ENCODE measurements around the gene ERG.

DNA sequence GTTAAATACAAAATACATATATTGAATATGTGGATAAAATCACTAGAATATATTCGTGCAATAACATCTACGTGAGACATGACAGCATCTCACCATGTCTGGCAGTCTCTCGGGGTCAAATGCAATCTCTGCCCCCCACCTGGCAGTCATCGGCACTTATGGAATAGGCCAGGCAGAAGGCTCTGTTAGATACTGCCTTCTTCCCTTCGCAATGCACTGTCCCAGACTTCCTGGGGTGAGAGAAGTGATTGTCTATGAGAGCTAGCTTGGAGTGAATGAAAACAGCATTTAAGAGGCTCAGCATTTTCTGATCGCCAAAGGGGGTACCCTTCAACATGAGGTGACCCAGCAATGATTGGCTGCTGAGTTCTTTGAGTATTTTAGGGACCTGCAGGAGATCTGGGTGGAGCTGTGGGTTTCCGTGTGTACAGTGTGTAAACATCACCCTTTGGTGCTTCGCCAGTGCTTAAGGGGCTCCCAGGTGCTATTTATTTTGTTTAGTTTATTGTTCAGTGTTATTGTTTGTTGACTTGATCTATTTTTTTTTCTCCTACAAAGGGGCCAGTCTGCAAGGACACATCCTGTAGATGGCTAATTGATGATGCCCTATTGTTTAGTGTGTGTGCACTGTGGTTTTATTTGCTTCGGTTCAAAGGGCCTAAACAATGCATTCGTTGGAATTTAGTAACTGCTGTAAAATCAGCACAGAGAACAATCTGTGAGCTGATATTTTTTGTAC lies 10.2 kb downstream of the ERG start:
- TF ChIP-seq EZH2phosphoT487 (IDR thresholded peaks at IDR 0.05; ENCODE audit: unreplicated experiment) = no peak
- TF ChIP-seq, protein P1, sequence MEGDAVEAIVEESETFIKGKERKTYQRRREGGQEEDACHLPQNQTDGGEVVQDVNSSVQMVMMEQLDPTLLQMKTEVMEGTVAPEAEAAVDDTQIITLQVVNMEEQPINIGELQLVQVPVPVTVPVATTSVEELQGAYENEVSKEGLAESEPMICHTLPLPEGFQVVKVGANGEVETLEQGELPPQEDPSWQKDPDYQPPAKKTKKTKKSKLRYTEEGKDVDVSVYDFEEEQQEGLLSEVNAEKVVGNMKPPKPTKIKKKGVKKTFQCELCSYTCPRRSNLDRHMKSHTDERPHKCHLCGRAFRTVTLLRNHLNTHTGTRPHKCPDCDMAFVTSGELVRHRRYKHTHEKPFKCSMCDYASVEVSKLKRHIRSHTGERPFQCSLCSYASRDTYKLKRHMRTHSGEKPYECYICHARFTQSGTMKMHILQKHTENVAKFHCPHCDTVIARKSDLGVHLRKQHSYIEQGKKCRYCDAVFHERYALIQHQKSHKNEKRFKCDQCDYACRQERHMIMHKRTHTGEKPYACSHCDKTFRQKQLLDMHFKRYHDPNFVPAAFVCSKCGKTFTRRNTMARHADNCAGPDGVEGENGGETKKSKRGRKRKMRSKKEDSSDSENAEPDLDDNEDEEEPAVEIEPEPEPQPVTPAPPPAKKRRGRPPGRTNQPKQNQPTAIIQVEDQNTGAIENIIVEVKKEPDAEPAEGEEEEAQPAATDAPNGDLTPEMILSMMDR (conservative IDR thresholded peaks at IDR 0.05; ENCODE audit: low read depth in 2 of 2) = no peak
- no peak for TF ChIP-seq POLR2AphosphoS5 (IDR thresholded peaks at IDR 0.05; ENCODE audit: low read depth)
- no peak for TF ChIP-seq EZH2 (IDR thresholded peaks at IDR 0.05; ENCODE audit: low read depth, unreplicated experiment)
- no peak for TF ChIP-seq CREB1 (CRISPR knock-in tag; IDR thresholded peaks at IDR 0.05; ENCODE audit: low read depth)
